Astrocyte (in vitro differentiated cells and primary cell): ENCODE data around the gene LGALS8.

ENCODE experiments used
- CTCF ChIP-seq: IDR thresholded peaks from 2 replicates; pipeline ENCODE4 v1.5.1; 2011; ENCODE audit warnings: low read depth, mild to moderate bottlenecking, inconsistent platforms, low read length, moderate library complexity; ENCODE audit not compliant: insufficient read depth
- EZH2 ChIP-seq: IDR thresholded peaks from 2 replicates; pipeline ENCODE4 v1.6.1; 2012; ENCODE audit warnings: mild to moderate bottlenecking, low read length, inconsistent platforms; ENCODE audit not compliant: insufficient read depth

- TF ChIP-seq CTCF (no peak), EZH2 (no peak)
These were observed 14.6 kb upstream of the LGALS8 start for GRCh38 chr1:236509203-236509602.
